SK-N-SH (cell line): ENCODE data around the gene ZNF764. TPM values are rescaled to one million over a fixed set of nuclear protein-coding genes. Genes with fewer than 3 reads are reported as not detected.

Experiments
- CHD2 ChIP-seq: fragments of 150-350 bp; IDR thresholded peaks from 2 replicates; pipeline ENCODE4 v1.6.1; 2018; ENCODE audit warnings: low read length; ENCODE audit not compliant: partially characterized antibody
- CTCF ChIP-seq: fragments of 200-600 bp; sonication (generic); IDR thresholded peaks from 2 replicates; pipeline ENCODE4 v1.6.1; 2017; ENCODE audit warnings: antibody characterized with exemption, mild to moderate bottlenecking, moderate library complexity
- ELF1 ChIP-seq: IDR thresholded peaks from 2 replicates; pipeline ENCODE4 v1.4.0; 2012
- EP300 ChIP-seq, 2 experiments: IDR thresholded peaks; 2 replicates each; pipeline versions ENCODE4 v1.4.0 to v1.6.1; 2012; ENCODE audit warnings: borderline replicate concordance in 1 of 2, low read depth in 1 of 2, low read length in 1 of 2
- EZH2phosphoT487 ChIP-seq: fragments of 200-600 bp; sonication (generic); IDR thresholded peaks from 2 replicates; pipeline ENCODE4 v1.6.1; 2017; ENCODE audit warnings: low read depth, mixed run types, mild to moderate bottlenecking, antibody characterized with exemption, moderate library complexity, borderline replicate concordance
- FOSL2 ChIP-seq: IDR thresholded peaks from 2 replicates; pipeline ENCODE4 v1.4.0; 2012; ENCODE audit warnings: low read depth, mild to moderate bottlenecking, moderate library complexity, borderline replicate concordance
- FOXJ3 ChIP-seq: sonication (generic); formaldehyde crosslinking; IDR thresholded peaks from 2 replicates; pipeline ENCODE4 v1.5.1; 2020; ENCODE audit warnings: mild to moderate bottlenecking, missing genetic modification reagents
- FOXM1 ChIP-seq: IDR thresholded peaks from 2 replicates; pipeline ENCODE4 v1.4.0; 2012; ENCODE audit warnings: low read depth, mild to moderate bottlenecking
- GABPA ChIP-seq: IDR thresholded peaks from 2 replicates; pipeline ENCODE4 v1.4.0; 2012; ENCODE audit warnings: low read depth, mild to moderate bottlenecking
- GATA2 ChIP-seq: sonication (generic); formaldehyde crosslinking; IDR thresholded peaks from 2 replicates; pipeline ENCODE4 v1.5.0; 2020; ENCODE audit warnings: mild to moderate bottlenecking, missing genetic modification reagents
- JUND ChIP-seq: IDR thresholded peaks from 2 replicates; pipeline ENCODE4 v1.4.0; 2012
- MEF2A ChIP-seq: IDR thresholded peaks from 2 replicates; pipeline ENCODE4 v1.4.0; 2012; ENCODE audit warnings: low read depth, borderline replicate concordance
- MXI1 ChIP-seq: IDR thresholded peaks from 2 replicates; pipeline ENCODE4 v1.6.1; 2012; ENCODE audit warnings: mild to moderate bottlenecking, low read depth, low read length, improper control_type of control experiment
- NFIC ChIP-seq: IDR thresholded peaks from 2 replicates; pipeline ENCODE4 v1.4.0; 2012; ENCODE audit warnings: borderline replicate concordance
- NRF1 ChIP-seq: IDR thresholded peaks from 2 replicates; pipeline ENCODE4 v1.6.1; 2012; ENCODE audit warnings: low read depth, mild to moderate bottlenecking, low read length
- PBX3 ChIP-seq: IDR thresholded peaks from 2 replicates; pipeline ENCODE4; 2012
- POLR2AphosphoS5 ChIP-seq: IDR thresholded peaks from 2 replicates; pipeline ENCODE4 v1.6.1; 2012; ENCODE audit warnings: low read depth, low read length
- RAD21 ChIP-seq: IDR thresholded peaks from 2 replicates; pipeline ENCODE4 v1.6.1; 2012; ENCODE audit warnings: mild to moderate bottlenecking, low read length
- RCOR1 ChIP-seq: fragments of 150-350 bp; IDR thresholded peaks from 2 replicates; pipeline ENCODE4 v1.6.1; 2017; ENCODE audit warnings: antibody characterized with exemption, low read length
- RXRA ChIP-seq: IDR thresholded peaks from 2 replicates; pipeline ENCODE4 v1.4.0; 2012; ENCODE audit warnings: low read depth, mild to moderate bottlenecking, borderline replicate concordance
- SIN3A ChIP-seq: IDR thresholded peaks from 2 replicates; pipeline ENCODE4 v1.6.1; 2012; ENCODE audit warnings: low read depth, mild to moderate bottlenecking, low read length, moderate library complexity, borderline replicate concordance
- SMC3 ChIP-seq: IDR thresholded peaks from 2 replicates; pipeline ENCODE4 v1.6.1; 2012; ENCODE audit warnings: low read depth, low read length, improper control_type of control experiment
- TAF1 ChIP-seq: IDR thresholded peaks from 2 replicates; pipeline ENCODE4 v1.6.1; 2012; ENCODE audit warnings: low read depth, mild to moderate bottlenecking, low read length, moderate library complexity, borderline replicate concordance
- TEAD4 ChIP-seq: IDR thresholded peaks from 2 replicates; pipeline ENCODE4 v1.4.0; 2012; ENCODE audit warnings: mild to moderate bottlenecking, borderline replicate concordance; ENCODE audit not compliant: insufficient read depth
- YY1 ChIP-seq: IDR thresholded peaks from 2 replicates; pipeline ENCODE4 v1.4.0; 2012; ENCODE audit warnings: low read depth, mild to moderate bottlenecking
- polyA plus RNA-seq, 3 experiments: library from polyadenylated mRNA; depleted of rRNA; stranded (reverse); fragments of >200 nt; gene quantifications; 2 replicates each; pipeline ENCODE4 v1.2.3, GENCODE V29; 2012
- TF ChIP-seq, protein P1 (sequence below): fragments of 150-350 bp; IDR thresholded peaks from 2 replicates; pipeline ENCODE4 v1.6.1; 2016; ENCODE audit warnings: mild to moderate bottlenecking, low read depth, low read length
- TF ChIP-seq, protein P2 (sequence below): IDR thresholded peaks from 2 replicates; pipeline ENCODE4 v1.4.0; 2012; ENCODE audit warnings: low read depth, borderline replicate concordance

The ZNF764 gene
- polyA plus RNA-seq, 1 of the 3 experiments (the other 2 are of a cell fraction) = 2.8 TPM

GRCh38 chr16:30535777-30536190 lies 22.4 kb downstream of the ZNF764 start (continued):
- TF ChIP-seq CTCF = peak; percentile 45
- TF ChIP-seq SMC3 = peak; percentile 32
- no peak for TF ChIP-seq TAF1
- TF ChIP-seq NRF1 = no peak; the same call in 1 of the 2 replicates
- TF ChIP-seq GATA2 = no peak
- TF ChIP-seq ELF1 = no peak
- TF ChIP-seq RXRA = no peak
- no peak for TF ChIP-seq MEF2A
- no peak for TF ChIP-seq NFIC
- no peak for TF ChIP-seq EZH2phosphoT487
- TF ChIP-seq, protein P1, sequence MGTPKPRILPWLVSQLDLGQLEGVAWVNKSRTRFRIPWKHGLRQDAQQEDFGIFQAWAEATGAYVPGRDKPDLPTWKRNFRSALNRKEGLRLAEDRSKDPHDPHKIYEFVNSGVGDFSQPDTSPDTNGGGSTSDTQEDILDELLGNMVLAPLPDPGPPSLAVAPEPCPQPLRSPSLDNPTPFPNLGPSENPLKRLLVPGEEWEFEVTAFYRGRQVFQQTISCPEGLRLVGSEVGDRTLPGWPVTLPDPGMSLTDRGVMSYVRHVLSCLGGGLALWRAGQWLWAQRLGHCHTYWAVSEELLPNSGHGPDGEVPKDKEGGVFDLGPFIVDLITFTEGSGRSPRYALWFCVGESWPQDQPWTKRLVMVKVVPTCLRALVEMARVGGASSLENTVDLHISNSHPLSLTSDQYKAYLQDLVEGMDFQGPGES = no peak
- no peak for TF ChIP-seq RCOR1
- no peak for TF ChIP-seq FOXM1
- TF ChIP-seq, protein P2, sequence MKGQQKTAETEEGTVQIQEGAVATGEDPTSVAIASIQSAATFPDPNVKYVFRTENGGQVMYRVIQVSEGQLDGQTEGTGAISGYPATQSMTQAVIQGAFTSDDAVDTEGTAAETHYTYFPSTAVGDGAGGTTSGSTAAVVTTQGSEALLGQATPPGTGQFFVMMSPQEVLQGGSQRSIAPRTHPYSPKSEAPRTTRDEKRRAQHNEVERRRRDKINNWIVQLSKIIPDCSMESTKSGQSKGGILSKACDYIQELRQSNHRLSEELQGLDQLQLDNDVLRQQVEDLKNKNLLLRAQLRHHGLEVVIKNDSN = no peak
- TF ChIP-seq TEAD4 = no peak
- no peak for TF ChIP-seq EP300 (IDR thresholded peaks at IDR 0.05; ENCODE audit: borderline replicate concordance in 1 of 2, low read depth in 1 of 2, low read length in 1 of 2)
- TF ChIP-seq JUND = no peak
- TF ChIP-seq SIN3A = no peak
- 0 out of 2 replicates have a peak, but pooled peaks have one; percentile 18 for TF ChIP-seq POLR2AphosphoS5
- TF ChIP-seq MXI1 = peak; percentile 66; the same call in 1 of the 2 replicates
- no peak for TF ChIP-seq CHD2
- TF ChIP-seq GABPA = no peak
- TF ChIP-seq RAD21 = peak; percentile 61
- no peak for TF ChIP-seq FOSL2
- TF ChIP-seq FOXJ3 (CRISPR knock-in tag) = no peak
- no peak for TF ChIP-seq PBX3
- TF ChIP-seq YY1 = no peak
